Measurements from ENCODE around the gene CELA1.

DNA sequence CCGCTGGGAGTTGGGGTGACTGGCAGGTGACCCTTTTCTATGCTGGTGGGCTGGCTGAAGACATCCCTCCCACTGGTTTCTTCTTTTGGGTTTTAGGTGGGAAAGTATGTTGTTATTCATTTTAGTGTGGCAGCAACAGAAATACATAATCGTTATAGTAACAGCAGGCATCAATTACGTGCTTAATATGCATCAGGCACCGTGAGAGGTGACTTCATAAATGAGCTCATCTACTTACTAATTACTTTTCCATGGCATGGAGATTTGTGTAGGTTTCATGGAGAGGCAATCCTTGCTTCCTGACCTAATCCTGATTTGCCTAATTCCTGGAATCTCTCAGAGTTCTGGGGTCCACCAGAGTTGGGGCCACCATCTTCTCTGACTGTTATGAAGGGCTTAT lies 13.4 kb upstream of the CELA1 start:
- TF ChIP-seq POLR2A (IDR thresholded peaks at IDR 0.05; ENCODE audit: low read depth, low read length) (no peak), SPI1 (IDR thresholded peaks at IDR 0.05; ENCODE audit: borderline replicate concordance, insufficient read depth, low read depth, low read length) (no peak), RCOR1 (conservative IDR thresholded peaks at IDR 0.05; ENCODE audit: low read depth, low read length) (no peak)
- TF ChIP-seq, protein P1, sequence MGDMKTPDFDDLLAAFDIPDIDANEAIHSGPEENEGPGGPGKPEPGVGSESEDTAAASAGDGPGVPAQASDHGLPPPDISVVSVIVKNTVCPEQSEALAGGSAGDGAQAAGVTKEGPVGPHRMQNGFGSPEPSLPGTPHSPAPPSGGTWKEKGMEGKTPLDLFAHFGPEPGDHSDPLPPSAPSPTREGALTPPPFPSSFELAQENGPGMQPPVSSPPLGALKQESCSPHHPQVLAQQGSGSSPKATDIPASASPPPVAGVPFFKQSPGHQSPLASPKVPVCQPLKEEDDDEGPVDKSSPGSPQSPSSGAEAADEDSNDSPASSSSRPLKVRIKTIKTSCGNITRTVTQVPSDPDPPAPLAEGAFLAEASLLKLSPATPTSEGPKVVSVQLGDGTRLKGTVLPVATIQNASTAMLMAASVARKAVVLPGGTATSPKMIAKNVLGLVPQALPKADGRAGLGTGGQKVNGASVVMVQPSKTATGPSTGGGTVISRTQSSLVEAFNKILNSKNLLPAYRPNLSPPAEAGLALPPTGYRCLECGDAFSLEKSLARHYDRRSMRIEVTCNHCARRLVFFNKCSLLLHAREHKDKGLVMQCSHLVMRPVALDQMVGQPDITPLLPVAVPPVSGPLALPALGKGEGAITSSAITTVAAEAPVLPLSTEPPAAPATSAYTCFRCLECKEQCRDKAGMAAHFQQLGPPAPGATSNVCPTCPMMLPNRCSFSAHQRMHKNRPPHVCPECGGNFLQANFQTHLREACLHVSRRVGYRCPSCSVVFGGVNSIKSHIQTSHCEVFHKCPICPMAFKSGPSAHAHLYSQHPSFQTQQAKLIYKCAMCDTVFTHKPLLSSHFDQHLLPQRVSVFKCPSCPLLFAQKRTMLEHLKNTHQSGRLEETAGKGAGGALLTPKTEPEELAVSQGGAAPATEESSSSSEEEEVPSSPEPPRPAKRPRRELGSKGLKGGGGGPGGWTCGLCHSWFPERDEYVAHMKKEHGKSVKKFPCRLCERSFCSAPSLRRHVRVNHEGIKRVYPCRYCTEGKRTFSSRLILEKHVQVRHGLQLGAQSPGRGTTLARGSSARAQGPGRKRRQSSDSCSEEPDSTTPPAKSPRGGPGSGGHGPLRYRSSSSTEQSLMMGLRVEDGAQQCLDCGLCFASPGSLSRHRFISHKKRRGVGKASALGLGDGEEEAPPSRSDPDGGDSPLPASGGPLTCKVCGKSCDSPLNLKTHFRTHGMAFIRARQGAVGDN (IDR thresholded peaks at IDR 0.05): no peak
